ENCODE measurements around the gene ELOF1. TPM values are rescaled to one million over a fixed set of nuclear protein-coding genes. Genes with fewer than 3 reads are reported as not detected.

ELOF1 gene
- total RNA-seq, 1 experiment from 2014 or later = 49.4 TPM

DNA sequence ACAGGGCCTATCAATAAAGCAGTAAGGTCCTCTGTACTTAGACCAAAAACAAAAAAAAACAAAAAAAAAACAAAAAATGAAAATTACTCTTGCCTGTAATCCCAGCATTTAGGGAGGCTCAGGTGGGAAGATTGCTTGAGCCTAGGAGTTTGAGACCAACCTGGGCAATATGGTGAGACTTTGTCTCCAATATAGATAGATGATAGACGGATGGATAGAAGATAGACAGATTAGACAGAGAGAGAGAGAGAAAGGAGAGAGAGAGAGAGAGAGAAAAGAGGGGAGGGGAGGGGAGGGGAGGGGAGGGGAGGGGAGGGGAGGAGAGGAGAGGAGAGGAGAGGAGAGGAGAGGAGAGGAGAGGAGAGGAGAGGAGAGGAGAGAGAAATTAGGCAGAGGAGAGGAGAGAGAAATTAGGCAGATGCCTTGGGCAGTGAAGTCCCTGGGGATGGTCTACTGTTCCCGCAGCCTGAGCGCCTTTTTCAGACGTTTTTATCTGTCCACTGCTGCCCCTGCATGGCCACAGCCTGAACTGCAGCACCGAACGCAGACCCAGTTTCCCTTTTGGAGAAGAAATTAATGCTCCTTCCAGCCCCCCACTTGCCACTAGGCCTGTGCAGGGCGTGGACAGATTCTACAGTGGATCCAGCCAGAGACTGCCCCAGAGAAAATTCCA lies 28.4 kb upstream of the ELOF1 start:
- CTCF ChIA-PET = no interaction called here

DNA sequence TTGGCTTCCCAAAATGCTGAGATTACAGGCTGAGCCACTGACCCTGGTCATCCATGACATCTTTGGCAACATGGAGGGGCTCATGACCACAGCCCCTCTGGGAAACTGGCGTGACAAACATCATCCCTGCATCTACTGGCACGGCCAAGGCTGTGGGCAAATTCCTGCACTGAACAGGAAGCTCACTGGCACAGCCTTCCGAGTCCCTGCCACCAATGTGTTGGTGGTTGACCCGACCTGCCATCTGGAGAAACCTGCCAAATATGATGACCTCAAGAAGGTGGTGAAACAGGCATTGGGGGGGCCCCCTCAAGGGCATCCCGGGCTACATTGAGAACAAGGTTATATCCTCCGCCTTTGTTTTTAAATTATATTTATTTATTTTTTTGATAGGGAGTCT lies 27.3 kb upstream of the ELOF1 start:
- TF ChIP-seq, protein P1, sequence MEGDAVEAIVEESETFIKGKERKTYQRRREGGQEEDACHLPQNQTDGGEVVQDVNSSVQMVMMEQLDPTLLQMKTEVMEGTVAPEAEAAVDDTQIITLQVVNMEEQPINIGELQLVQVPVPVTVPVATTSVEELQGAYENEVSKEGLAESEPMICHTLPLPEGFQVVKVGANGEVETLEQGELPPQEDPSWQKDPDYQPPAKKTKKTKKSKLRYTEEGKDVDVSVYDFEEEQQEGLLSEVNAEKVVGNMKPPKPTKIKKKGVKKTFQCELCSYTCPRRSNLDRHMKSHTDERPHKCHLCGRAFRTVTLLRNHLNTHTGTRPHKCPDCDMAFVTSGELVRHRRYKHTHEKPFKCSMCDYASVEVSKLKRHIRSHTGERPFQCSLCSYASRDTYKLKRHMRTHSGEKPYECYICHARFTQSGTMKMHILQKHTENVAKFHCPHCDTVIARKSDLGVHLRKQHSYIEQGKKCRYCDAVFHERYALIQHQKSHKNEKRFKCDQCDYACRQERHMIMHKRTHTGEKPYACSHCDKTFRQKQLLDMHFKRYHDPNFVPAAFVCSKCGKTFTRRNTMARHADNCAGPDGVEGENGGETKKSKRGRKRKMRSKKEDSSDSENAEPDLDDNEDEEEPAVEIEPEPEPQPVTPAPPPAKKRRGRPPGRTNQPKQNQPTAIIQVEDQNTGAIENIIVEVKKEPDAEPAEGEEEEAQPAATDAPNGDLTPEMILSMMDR (IDR thresholded peaks at IDR 0.05; ENCODE audit: insufficient read depth in 1 of 2, low read depth in 1 of 2, low read length in 1 of 2, severe bottlenecking in 1 of 2, unreplicated experiment in 1 of 2) = no peak
- Mint-ChIP-seq H3K27me3 (ENCODE audit: insufficient read depth, unreplicated experiment) (peaks cover 3% of the 10 kb centered on the region), H3K36me3 (ENCODE audit: insufficient read depth, unreplicated experiment) (no peaks in the 10 kb centered on the region), H3K9me3 (ENCODE audit: unreplicated experiment) (no peaks in the 10 kb centered on the region), H3K27ac (ENCODE audit: unreplicated experiment) (no peak overlapping the region), H3K4me3 (ENCODE audit: unreplicated experiment) (no peak overlapping the region), H3K4me1 (ENCODE audit: low read depth, unreplicated experiment) (peaks cover 11% of the 10 kb centered on the region)
- Histone ChIP-seq H3K27me3 (replicated peaks; ENCODE audit: control insufficient read depth, insufficient read depth, low read length) (no peaks in the 10 kb centered on the region), H3K4me1 (peaks cover 6% of the 10 kb centered on the region), H3K36me3 (ENCODE audit: control insufficient read depth, insufficient read depth, low read length) (no peaks in the 10 kb centered on the region), H3K9me3 (no peaks in the 10 kb centered on the region), H3K4me3 (ENCODE audit: low read depth, low read length) (no peak overlapping the region)
- intact Hi-C loops (cut with micrococcal nuclease; ENCODE audit: unreplicated experiment) = loop anchor here (2.0 kb wide), 1 partner anchor 50 kb away; no protein-coding TSS in a partner anchor
- POLR2A ChIA-PET = interaction anchor here (0.5 kb wide), 1 partner anchor 53 kb away, joined by 6 read pairs; no protein-coding TSS in a partner anchor
- CTCF ChIA-PET = no interaction called here
- no peak for DNase-seq
- no TSS peak for BruUV-seq (replicated peaks)

More for the DNA sequence above, 28.4 kb upstream of the ELOF1 start:
- Mint-ChIP-seq H3K4me3 (ENCODE audit: unreplicated experiment) (no peak overlapping the region), H3K9me3 (ENCODE audit: unreplicated experiment) (no peaks in the 10 kb centered on the region), H3K27me3 (ENCODE audit: insufficient read depth, unreplicated experiment) (peaks cover 3% of the 10 kb centered on the region), H3K4me1 (ENCODE audit: low read depth, unreplicated experiment) (peaks cover 11% of the 10 kb centered on the region), H3K36me3 (ENCODE audit: insufficient read depth, unreplicated experiment) (no peaks in the 10 kb centered on the region), H3K27ac (ENCODE audit: unreplicated experiment) (no peak overlapping the region)
- no peaks in the 10 kb centered on the region for H3K27me3 ChIP-seq (replicated peaks; ENCODE audit: control insufficient read depth, insufficient read depth, low read length)
- no TSS peak for BruUV-seq (replicated peaks)
- H3K36me3 ChIP-seq (ENCODE audit: control insufficient read depth, insufficient read depth, low read length) = no peaks in the 10 kb centered on the region
- no peak overlapping the region for H3K4me3 ChIP-seq (ENCODE audit: low read depth, low read length)
- intact Hi-C loops (cut with micrococcal nuclease; ENCODE audit: unreplicated experiment) = loop anchor here (1.0 to 2.0 kb wide), 3 partner anchors 27 to 91 kb away; no protein-coding TSS in a partner anchor
- no peaks in the 10 kb centered on the region for H3K9me3 ChIP-seq
- TF ChIP-seq, protein P1 (IDR thresholded peaks at IDR 0.05; ENCODE audit: insufficient read depth in 1 of 2, low read depth in 1 of 2, low read length in 1 of 2, severe bottlenecking in 1 of 2, unreplicated experiment in 1 of 2) = peak; percentile 90
- peaks cover 6% of the 10 kb centered on the region for H3K4me1 ChIP-seq
- DNase-seq = peak; percentile 69 to 81
- POLR2A ChIA-PET = no interaction called here

DNA sequence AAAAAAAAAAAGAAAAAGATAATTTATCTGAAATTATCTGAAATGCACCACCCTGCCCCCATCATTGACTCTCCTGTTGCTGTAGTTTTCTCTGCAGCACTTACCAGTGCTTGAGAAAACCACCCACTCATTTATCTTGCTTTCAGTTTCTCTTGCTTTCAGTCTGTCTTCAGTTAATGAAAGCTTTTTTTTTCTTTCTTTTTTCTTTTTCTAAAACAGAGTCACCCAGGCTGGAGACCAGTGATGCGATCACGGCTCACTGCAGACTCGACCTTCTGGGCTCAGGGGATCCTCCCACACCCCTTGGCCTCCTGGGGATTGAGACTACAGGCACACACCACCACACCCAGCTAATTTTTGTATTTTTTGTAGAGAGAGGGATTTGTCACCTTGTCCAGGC lies 22.7 kb upstream of the ELOF1 start:
- TF ChIP-seq, protein P1 (IDR thresholded peaks at IDR 0.05; ENCODE audit: insufficient read depth in 1 of 2, low read depth in 1 of 2, low read length in 1 of 2, severe bottlenecking in 1 of 2, unreplicated experiment in 1 of 2) = no peak
- no peaks in the 10 kb centered on the region for H3K27me3 ChIP-seq (replicated peaks; ENCODE audit: control insufficient read depth, insufficient read depth, low read length)
- Mint-ChIP-seq H3K4me1 (ENCODE audit: low read depth, unreplicated experiment) (no peaks in the 10 kb centered on the region), H3K27ac (ENCODE audit: unreplicated experiment) (no peak overlapping the region), H3K36me3 (ENCODE audit: insufficient read depth, unreplicated experiment) (no peaks in the 10 kb centered on the region), H3K27me3 (ENCODE audit: insufficient read depth, unreplicated experiment) (no peaks in the 10 kb centered on the region), H3K4me3 (ENCODE audit: unreplicated experiment) (no peak overlapping the region), H3K9me3 (ENCODE audit: unreplicated experiment) (no peaks in the 10 kb centered on the region)
- no peak for DNase-seq
- no peak overlapping the region for H3K4me3 ChIP-seq (ENCODE audit: low read depth, low read length)
- BruUV-seq (replicated peaks) = no TSS peak
- no peaks in the 10 kb centered on the region for H3K4me1 ChIP-seq
- no peaks in the 10 kb centered on the region for H3K36me3 ChIP-seq (ENCODE audit: control insufficient read depth, insufficient read depth, low read length)
- POLR2A ChIA-PET = no interaction called here
- CTCF ChIA-PET = no interaction called here
- H3K9me3 ChIP-seq = no peaks in the 10 kb centered on the region
- intact Hi-C loops (cut with micrococcal nuclease; ENCODE audit: unreplicated experiment) = no loop called here

Data from Caco-2 (cell line).